D721Med (cell line): Measurements from ENCODE around the gene CCNB1.
"Not testable (repeated sequence)": the region's sequence is repeated elsewhere in the genome, so short reads cannot be mapped to it uniquely, and the experiment has no call there.

ENCODE experiments used
- DNase-seq: peaks from one replicate; pipeline ENCODE4 v3.0.0; 2011; ENCODE audit warnings: low spot score; ENCODE audit not compliant: insufficient read length
- FAIRE-seq: peaks from 2 replicates; lab custom pipeline; 2011; peaks lifted over from hg19 to GRCh38; lab: Jason Lieb, UNC
- CTCF ChIP-seq: IDR thresholded peaks from 2 replicates; pipeline ENCODE4 v1.5.1; 2012; ENCODE audit warnings: mild to moderate bottlenecking, control low read depth; ENCODE audit not compliant: insufficient read depth; ENCODE audit errors: missing control alignments

The CCNB1 gene

GRCh38 chr5:69156456-69156855, 10.5 kb upstream of the CCNB1 start:
- DNase-seq (no peak), FAIRE-seq (no peak)
- TF ChIP-seq CTCF: no peak

- no peak for TF ChIP-seq CTCF
- no peak for FAIRE-seq
- DNase-seq: no peak
These were observed 8.9 kb upstream of the CCNB1 start for GRCh38 chr5:69158039-69158438.

- DNase-seq (no peak), FAIRE-seq (no peak)
- no peak for TF ChIP-seq CTCF
These were observed 6.3 kb upstream of the CCNB1 start for GRCh38 chr5:69160651-69161050.

DNA sequence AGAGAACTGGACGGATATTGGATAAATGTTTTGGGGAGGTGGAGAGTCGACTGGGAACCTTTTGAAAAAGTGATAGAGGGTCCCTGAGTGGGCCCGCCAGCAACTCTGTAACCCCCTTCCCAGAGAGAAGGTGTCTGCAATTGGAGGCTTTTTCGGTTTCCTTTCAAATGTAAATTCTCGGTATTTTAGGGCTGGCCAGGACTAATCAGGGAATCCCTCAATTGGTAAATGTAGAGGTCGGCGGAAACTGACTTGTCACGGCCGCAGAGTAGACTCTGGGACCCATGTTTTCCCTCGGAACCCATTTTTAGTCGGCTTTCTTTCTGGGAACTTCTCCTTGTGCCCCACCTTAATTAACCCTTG, 524 bp downstream of the CCNB1 start:
- no peak for TF ChIP-seq CTCF
- FAIRE-seq (no peak), DNase-seq (no peak)

DNA sequence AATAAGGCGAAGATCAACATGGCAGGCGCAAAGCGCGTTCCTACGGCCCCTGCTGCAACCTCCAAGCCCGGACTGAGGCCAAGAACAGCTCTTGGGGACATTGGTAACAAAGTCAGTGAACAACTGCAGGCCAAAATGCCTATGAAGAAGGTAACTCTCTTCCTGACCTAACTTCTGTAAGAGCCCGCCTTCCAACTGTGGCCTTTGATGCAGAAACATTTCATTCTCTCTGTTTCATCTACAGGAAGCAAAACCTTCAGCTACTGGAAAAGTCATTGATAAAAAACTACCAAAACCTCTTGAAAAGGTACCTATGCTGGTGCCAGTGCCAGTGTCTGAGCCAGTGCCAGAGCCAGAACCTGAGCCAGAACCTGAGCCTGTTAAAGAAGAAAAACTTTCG, 979 bp downstream of the CCNB1 start:
- no peak for FAIRE-seq
- TF ChIP-seq CTCF: no peak
- no peak for DNase-seq

- no peak for FAIRE-seq
- no peak for TF ChIP-seq CTCF
- no peak for DNase-seq
These were observed 3.5 kb downstream of the CCNB1 start for GRCh38 chr5:69170495-69170894.

- FAIRE-seq (no peak), DNase-seq (no peak)
- no peak for TF ChIP-seq CTCF
These were observed 4.0 kb downstream of the CCNB1 start for GRCh38 chr5:69170969-69171368.

- not testable (repeated sequence) for DNase-seq, FAIRE-seq
These were observed 14.8 kb downstream of the CCNB1 start for GRCh38 chr5:69181659-69182293.
